DMS53 treated with DMSO at 0.1 percent for 48 hours (cell line): Measurements from ENCODE around the gene CRCP.

Experiments
- DNase-seq: peaks from one replicate; lab custom pipeline; 2025; ENCODE audit not compliant: unreplicated experiment; lab: John Stamatoyannopoulos, UW

Gene CRCP

DNA sequence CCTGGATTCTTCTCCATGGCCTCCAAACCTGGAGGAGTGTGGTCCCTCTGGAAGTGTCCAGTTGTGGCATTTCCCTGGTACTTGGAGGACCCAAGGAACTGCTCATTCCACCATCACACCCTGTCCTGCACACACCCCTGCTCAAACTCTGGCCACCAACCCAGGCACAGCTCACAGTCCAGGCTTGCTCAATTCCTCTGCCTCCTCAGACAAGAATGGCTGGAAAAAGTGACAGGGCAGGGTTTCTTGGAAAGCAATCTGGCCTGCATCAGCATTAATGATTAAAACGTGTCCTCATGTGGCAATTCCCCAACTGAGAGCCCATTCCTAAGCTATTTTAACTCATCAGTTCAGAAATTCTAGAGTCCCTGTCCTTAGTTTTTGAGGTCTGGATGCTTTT is 73.3 kb downstream of the CRCP start:
- no peak for DNase-seq

DNA sequence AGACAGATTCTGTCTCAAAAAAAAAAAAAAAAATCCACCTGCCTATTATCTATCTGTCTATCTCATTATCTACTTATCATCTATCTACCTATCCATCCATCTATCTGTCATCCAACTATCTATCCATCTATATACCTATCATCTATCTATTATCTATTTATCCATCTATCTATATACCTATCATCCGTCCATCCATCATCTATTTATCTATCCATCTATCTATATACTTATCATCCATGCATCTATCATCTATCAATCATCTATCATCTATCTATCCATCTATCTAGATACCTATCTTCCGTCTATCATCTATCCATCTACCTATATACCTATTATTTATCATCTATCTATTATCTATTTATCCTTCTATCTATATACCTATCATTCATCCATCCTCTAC is 74.0 kb downstream of the CRCP start:
- DNase-seq = no peak

DNA sequence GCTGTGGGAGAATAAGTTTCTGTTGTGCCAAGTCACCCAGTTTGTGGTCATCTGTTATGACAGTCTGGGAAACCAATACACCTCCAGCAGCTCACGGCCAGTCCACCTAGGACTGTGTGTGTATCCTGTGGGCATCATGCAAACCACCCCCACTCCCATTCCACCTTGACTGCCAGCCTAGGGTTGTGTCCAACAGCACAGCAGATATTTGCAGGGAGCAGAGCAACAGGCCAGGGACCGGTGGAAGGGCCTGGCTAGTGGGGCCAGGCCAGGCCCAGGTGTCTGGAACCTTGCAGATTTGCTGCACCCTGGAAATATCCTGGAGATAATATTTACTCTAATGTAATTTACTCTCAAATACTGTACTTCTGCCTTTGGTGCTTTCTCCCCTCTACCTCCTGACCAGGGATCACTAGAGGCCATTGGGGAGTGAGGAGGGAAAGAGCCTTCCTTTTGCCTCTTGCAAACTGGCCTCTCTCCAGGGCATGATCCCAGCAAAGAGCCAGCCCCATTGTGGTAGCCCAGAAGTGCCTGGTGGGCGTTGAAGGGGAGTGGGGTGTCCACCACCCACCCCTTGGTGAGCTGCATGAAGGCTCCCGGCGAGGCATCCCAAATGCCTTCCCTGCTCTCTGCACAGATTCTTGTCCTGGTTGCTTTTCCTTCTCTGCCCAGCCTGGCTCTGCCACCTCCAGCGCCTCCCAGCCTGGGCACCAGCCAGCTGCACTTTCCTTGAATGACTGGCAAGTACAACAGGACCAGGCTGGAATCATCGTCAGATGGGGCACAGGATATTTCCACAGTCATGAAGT is 75.3 kb downstream of the CRCP start:
- DNase-seq = no peak

DNA sequence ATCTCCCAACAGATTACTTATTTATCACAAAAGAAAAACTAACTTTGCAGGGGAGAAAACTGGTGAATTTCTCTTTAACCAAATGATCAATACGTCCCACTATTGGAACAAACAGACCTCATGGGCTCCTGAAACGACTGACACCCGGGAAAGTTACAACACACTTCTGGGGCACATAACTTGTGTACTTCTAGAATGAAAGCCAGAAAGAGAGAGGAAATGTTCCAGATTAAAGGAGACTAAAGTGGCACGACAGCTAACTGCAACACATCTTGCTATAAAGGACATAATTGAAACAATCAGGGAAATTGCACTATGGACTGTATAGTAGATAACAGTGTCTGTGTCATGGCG is 75.8 kb downstream of the CRCP start:
- DNase-seq = no peak

DNA sequence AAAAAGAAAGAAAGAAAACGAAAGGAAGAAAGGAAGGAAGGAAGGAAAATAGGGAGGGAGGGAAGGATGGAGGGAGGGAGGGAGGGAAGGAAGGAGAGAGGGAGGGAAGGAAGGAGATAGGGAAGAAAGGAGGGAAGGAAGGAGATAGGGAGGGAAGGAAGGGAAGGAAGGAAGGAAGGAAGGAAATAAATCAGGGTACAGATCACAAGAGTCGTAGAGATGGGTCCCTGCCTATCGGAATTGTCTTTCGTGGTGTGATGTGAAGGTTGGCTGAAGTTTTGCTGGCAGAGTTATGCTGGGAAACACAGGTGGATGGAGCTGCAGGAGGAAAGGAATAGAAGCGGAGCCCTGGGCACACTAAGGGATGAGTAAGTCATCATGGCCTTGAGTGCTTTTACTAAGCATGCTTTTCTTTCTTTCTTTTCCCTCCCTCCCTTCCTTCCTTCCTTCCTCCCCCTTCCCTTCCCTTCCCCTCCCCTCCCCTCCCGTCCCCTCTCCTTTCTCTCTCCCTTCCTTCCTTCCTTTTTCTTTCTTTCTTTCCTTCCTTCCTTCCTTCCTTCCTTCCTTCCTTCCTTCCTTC is 78.6 kb downstream of the CRCP start:
- no peak for DNase-seq

DNA sequence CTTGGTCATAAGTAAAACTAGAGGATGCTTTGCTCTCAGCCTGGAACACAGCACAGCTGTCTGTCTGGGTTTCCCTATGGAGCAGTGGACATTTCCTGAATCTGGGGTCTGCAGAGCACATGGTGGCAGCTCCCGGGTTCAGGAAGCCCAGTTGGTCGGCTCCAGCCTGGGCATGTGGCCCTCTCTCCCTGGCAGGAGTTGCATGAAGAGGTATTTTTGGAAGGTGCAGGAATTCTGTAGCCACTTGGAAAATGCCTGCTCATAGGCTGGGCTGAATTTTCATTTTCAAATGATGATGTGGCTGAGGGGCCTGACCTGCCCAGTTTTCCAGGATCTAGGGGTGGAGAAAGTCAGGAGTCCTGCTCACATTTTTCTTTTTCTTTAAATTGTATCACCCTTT is 83.8 kb downstream of the CRCP start:
- no peak for DNase-seq

DNA sequence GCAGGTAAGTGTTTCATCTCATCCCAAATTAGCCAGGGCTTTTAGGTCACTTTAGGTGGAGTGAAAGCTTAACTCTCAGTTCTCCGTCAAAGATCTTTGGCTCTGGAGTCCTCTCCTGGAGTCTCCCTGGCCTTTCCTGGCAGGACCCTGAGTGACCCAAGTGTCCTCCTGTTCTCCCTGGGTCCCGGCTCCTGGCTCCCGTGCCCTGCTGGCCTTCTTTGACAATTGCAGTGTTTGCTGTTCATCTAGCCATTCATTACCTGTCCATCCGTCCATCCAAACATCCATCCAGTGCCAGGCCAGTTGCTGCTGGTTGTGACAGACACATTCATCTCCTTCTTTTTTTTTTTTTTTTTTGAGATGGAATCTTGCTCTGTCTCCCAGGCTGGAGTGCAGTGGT is 84.3 kb downstream of the CRCP start:
- no peak for DNase-seq

DNA sequence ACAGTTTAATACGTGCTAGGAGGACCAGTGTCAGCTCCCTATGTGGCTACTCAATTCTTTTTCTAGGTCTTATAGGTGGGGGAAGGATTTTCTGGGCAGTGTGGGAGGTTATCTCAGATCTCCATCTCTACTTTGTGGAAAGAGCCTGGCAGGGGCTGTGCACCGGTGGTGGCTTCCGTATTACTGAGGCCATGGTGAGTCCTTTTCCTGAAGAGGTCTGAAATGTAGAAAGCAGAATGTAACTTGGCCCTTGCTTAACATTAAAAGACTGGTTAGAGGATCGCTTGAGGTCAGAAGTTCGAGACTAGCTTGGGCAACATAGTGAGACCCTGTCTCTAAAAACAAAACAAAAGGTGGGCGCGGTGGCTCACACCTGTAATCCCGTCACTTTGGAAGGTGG is 87.8 kb downstream of the CRCP start:
- no peak for DNase-seq
